PC-9 (cell line): ENCODE data around the gene IFI44L. TPM values are rescaled to one million over a fixed set of nuclear protein-coding genes. Genes with fewer than 3 reads are reported as not detected.

Source experiments
- BruUV-seq: library from RNA; stranded (reverse); fragments of 400-500 nt; replicated peaks from 2 replicates; lab custom pipeline; 2021; lab: Mats Ljungman, UMichigan
- CTCF ChIA-PET: fragments of 300-600 bp; sonication (Branson Sonifier 250); formaldehyde crosslinking; loops from one replicate; lab custom pipeline; 2022; ENCODE audit warnings: antibody characterized with exemption; lab: Charles Lee
- POLR2A ChIA-PET: fragments of 300-600 bp; sonication (Branson Sonifier 250); formaldehyde crosslinking; loops from one replicate; lab custom pipeline; 2022; ENCODE audit warnings: antibody characterized with exemption; ENCODE audit not compliant: unreplicated experiment; lab: Charles Lee
- DNase-seq, 2 experiments: peaks; one replicate each; pipeline versions ENCODE4 v3.0.0 to v3.0.0-alpha.2; 2015 to 2022; ENCODE audit warnings: mixed read lengths in 1 of 2
- H2AFZ ChIP-seq: fragments of 200-600 bp; sonication (generic); 2 replicates; pipeline ENCODE4 v1.8.1; 2017; ENCODE audit warnings: antibody characterized with exemption
- H3F3A ChIP-seq: fragments of 200-600 bp; sonication (generic); 2 replicates; pipeline ENCODE4 v1.8.1; 2017; ENCODE audit warnings: antibody characterized with exemption, mild to moderate bottlenecking, low read depth; ENCODE audit not compliant: insufficient read depth
- H3K27ac ChIP-seq: fragments of 200-600 bp; sonication (generic); 2 replicates; pipeline ENCODE4 v1.6.1; 2016; ENCODE audit warnings: mixed run types
- H3K27me3 ChIP-seq: fragments of 200-600 bp; sonication (generic); 2 replicates; pipeline ENCODE4 v1.6.1; 2016; ENCODE audit warnings: low read depth, mixed run types; ENCODE audit not compliant: insufficient read depth
- H3K36me3 ChIP-seq: fragments of 200-600 bp; sonication (generic); 2 replicates; pipeline ENCODE4 v1.6.1; 2016; ENCODE audit warnings: low read depth, mixed run types
- H3K4me1 ChIP-seq: fragments of 200-600 bp; sonication (generic); replicated peaks from 2 replicates; pipeline ENCODE4 v1.6.1; 2016; ENCODE audit warnings: mixed run types; ENCODE audit not compliant: insufficient read depth
- H3K4me2 ChIP-seq: fragments of 200-600 bp; sonication (generic); 2 replicates; pipeline ENCODE4 v1.6.1; 2017; ENCODE audit warnings: mixed run types
- H3K4me3 ChIP-seq: fragments of 200-600 bp; sonication (generic); 2 replicates; pipeline ENCODE4 v1.6.1; 2016; ENCODE audit warnings: mixed run types
- H3K79me2 ChIP-seq: fragments of 200-600 bp; sonication (generic); 2 replicates; pipeline ENCODE4 v1.6.1; 2017; ENCODE audit warnings: low read depth, mixed run types
- H3K9me2 ChIP-seq: fragments of 200-600 bp; sonication (generic); 2 replicates; pipeline ENCODE4 v1.8.1; 2017; ENCODE audit warnings: mild to moderate bottlenecking; ENCODE audit not compliant: insufficient read depth
- H3K9me3 ChIP-seq: fragments of 200-600 bp; sonication (generic); 2 replicates; pipeline ENCODE4 v1.8.1; 2016; ENCODE audit warnings: low read depth; ENCODE audit not compliant: insufficient read depth
- H4K20me1 ChIP-seq: fragments of 200-600 bp; sonication (generic); 2 replicates; pipeline ENCODE4 v1.8.1; 2017; ENCODE audit not compliant: insufficient read depth
- EZH2 ChIP-seq: fragments of 200-600 bp; sonication (generic); IDR thresholded peaks from 2 replicates; pipeline ENCODE4 v1.8.0; 2017; ENCODE audit warnings: antibody characterized with exemption, low read depth
- intact Hi-C: fragments of 100-400 bp; cut with micrococcal nuclease; formaldehyde crosslinking; loops from one replicate; pipeline ENCODE4 v1.10.0; 2022; ENCODE audit not compliant: unreplicated experiment
- total RNA-seq: library from RNA; stranded (reverse); gene quantifications from 2 replicates; pipeline ENCODE4 v1.2.3, GENCODE V29; 2021
- TF ChIP-seq, protein P1 (sequence below): fragments of 200-600 bp; sonication (generic); conservative IDR thresholded peaks from 2 replicates; pipeline ENCODE4 v1.6.1; 2017; ENCODE audit warnings: mixed run types, antibody characterized with exemption, mild to moderate bottlenecking, moderate library complexity

Gene IFI44L
- total RNA-seq, 1 experiment from 2014 or later = 0.70 TPM

DNA sequence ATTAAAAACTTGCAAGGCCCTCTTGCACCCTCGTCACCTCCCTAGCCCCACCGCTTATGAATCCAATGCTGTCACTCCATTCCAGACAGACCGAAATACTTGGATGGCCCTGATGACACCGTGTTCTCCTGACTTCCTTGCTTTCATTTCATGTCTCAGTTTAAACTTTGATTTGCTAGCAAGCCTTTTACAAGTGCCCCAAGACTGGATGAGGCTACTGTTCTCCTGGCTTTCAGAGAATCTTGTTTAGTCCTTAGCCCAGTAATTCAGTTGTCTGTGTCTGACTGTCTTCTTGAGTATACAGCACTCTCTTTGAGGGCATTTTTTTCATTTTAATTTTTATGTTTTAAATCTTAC, 824 bp upstream of the IFI44L start:
- no peaks in the 10 kb centered on the region for H3K79me2 ChIP-seq
- H3K9me2 ChIP-seq = no peaks in the 10 kb centered on the region
- no peaks in the 10 kb centered on the region for H4K20me1 ChIP-seq
- peak overlapping the region; percentile 51 for H3K4me2 ChIP-seq
- H3K27me3 ChIP-seq = no peaks in the 10 kb centered on the region
- H3K27ac ChIP-seq = no peak overlapping the region
- ChIA-PET CTCF (no interaction called here), POLR2A (no interaction called here)
- DNase-seq = no peak
- BruUV-seq = no TSS peak
- H3K9me3 ChIP-seq = no peaks in the 10 kb centered on the region
- TF ChIP-seq EZH2 = no peak
- TF ChIP-seq, protein P1, sequence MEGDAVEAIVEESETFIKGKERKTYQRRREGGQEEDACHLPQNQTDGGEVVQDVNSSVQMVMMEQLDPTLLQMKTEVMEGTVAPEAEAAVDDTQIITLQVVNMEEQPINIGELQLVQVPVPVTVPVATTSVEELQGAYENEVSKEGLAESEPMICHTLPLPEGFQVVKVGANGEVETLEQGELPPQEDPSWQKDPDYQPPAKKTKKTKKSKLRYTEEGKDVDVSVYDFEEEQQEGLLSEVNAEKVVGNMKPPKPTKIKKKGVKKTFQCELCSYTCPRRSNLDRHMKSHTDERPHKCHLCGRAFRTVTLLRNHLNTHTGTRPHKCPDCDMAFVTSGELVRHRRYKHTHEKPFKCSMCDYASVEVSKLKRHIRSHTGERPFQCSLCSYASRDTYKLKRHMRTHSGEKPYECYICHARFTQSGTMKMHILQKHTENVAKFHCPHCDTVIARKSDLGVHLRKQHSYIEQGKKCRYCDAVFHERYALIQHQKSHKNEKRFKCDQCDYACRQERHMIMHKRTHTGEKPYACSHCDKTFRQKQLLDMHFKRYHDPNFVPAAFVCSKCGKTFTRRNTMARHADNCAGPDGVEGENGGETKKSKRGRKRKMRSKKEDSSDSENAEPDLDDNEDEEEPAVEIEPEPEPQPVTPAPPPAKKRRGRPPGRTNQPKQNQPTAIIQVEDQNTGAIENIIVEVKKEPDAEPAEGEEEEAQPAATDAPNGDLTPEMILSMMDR = no peak
- intact Hi-C loops = no loop called here
- no peaks in the 10 kb centered on the region for H3K36me3 ChIP-seq
- H3K4me3 ChIP-seq = no peak overlapping the region
- H3F3A ChIP-seq = peaks cover 14% of the 10 kb centered on the region; the same call in 1 of the 2 replicates
- peaks cover 13% of the 10 kb centered on the region for H3K4me1 ChIP-seq
- H2AFZ ChIP-seq = no peak overlapping the region

DNA sequence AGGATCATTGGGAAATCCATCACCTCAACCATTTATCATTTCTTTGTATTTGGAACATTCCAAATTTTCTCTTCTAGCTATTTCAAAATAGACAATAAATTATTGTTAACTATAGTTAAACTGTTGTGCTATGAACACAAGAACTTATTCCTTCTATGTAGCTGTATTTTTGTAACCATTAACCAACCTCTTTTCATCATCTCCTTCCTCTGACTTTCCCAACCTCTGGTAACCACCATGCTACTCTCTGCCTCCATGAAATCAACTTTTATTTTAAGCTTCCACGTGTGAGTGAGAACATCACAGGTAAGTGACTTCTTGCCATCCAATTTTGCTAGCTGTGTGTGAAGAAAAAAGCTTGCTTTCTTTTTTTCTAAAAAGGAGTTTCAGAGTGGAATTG, 418 bp downstream of the IFI44L start:
- POLR2A ChIA-PET = interaction anchor here (0.6 kb wide), 1 partner anchor 295 kb away, joined by 9 read pairs; no protein-coding TSS in a partner anchor

GRCh38 chr1:78622548-78622947, 2.3 kb downstream of the IFI44L start:
- Histone ChIP-seq H3K36me3 (no peaks in the 10 kb centered on the region), H3K27ac (no peak overlapping the region), H3K4me1 (peaks cover 19% of the 10 kb centered on the region), H3F3A (peaks cover 14% of the 10 kb centered on the region; the same call in 1 of the 2 replicates), H2AFZ (no peak overlapping the region; the same call in 1 of the 2 replicates), H3K9me3 (no peaks in the 10 kb centered on the region), H3K27me3 (no peaks in the 10 kb centered on the region), H3K4me3 (no peak overlapping the region), H3K4me2 (no peak overlapping the region), H4K20me1 (no peaks in the 10 kb centered on the region), H3K9me2 (no peaks in the 10 kb centered on the region), H3K79me2 (no peaks in the 10 kb centered on the region)
- intact Hi-C loops = no loop called here
- POLR2A ChIA-PET = no interaction called here
- CTCF ChIA-PET = interaction anchor here (0.5 kb wide), 1 partner anchor 33 kb away, joined by 3 read pairs; no protein-coding TSS in a partner anchor
- no peak for DNase-seq
- TF ChIP-seq, protein P1 = no peak
- TF ChIP-seq EZH2 = no peak
- no TSS peak for BruUV-seq

More for the DNA sequence above, 418 bp downstream of the IFI44L start:
- intact Hi-C loops = no loop called here
- Histone ChIP-seq H3K79me2 (no peaks in the 10 kb centered on the region), H4K20me1 (no peaks in the 10 kb centered on the region), H3K36me3 (no peaks in the 10 kb centered on the region), H3K4me1 (peaks cover 13% of the 10 kb centered on the region), H3K9me3 (no peaks in the 10 kb centered on the region), H3K4me2 (peak overlapping the region; percentile 51), H2AFZ (no peak overlapping the region), H3F3A (peaks cover 14% of the 10 kb centered on the region; the same call in 1 of the 2 replicates), H3K9me2 (no peaks in the 10 kb centered on the region), H3K27ac (0 out of 2 replicates have a peak overlapping the region, but pooled peaks have one; percentile 26), H3K27me3 (no peaks in the 10 kb centered on the region), H3K4me3 (peak overlapping the region; percentile 20; the same call in 1 of the 2 replicates)
- no peak for DNase-seq
- CTCF ChIA-PET = interaction anchor here (0.7 to 1.0 kb wide), 2 partner anchors 55 to 660 kb away, joined by 3 to 4 read pairs; no protein-coding TSS in a partner anchor
- TF ChIP-seq, protein P1 = no peak
- no peak for TF ChIP-seq EZH2
- no TSS peak for BruUV-seq
